Loucy (cell line): ENCODE data around the gene SFXN3.

ENCODE experiments used
- CTCF ChIP-seq: fragments of 200-600 bp; sonication (generic); conservative IDR thresholded peaks from 2 replicates; pipeline ENCODE4 v1.5.1; 2014; ENCODE audit warnings: mild to moderate bottlenecking, antibody characterized with exemption, low read length
- EZH2phosphoT487 ChIP-seq: fragments of 200-600 bp; IDR thresholded peaks from 2 replicates; pipeline ENCODE4 v1.6.1; 2018; ENCODE audit warnings: antibody characterized with exemption, mild to moderate bottlenecking, moderate library complexity, borderline replicate concordance

GRCh38 chr10:101014230-101014884 lies 16.7 kb upstream of the SFXN3 start:
- TF ChIP-seq CTCF: peak; percentile 89
- no peak for TF ChIP-seq EZH2phosphoT487
